Heart left ventricle (tissue), 16 donors: ENCODE results near the gene RAB26. TPM values are rescaled to one million over a fixed set of nuclear protein-coding genes. Genes with fewer than 3 reads are reported as not detected.
A peak's percentile ranks its signal among the peaks of the same experiment; 100 is the strongest.

Experiments
- ATAC-seq, 4 donors: fragments of 200-7000 bp; cut with Tn5 transposase; one replicate each; pipeline ENCODE4 v1.9.1; 2020 to 2022; ENCODE audit warnings: moderate library complexity in 4 of 4, mild to moderate bottlenecking in 3 of 4, moderate number of reproducible peaks in 1 of 4
- DNase-seq, 5 donors: peaks; one replicate each; pipeline ENCODE4 v3.0.0-alpha.2; 2020
- H3K27ac ChIP-seq, 12 donors: fragments of 200-600 bp; sonication (generic) in 4 of 12; one replicate each; pipeline versions ENCODE4 v1.5.0 to v1.8.0; 2016 to 2022; ENCODE audit warnings: mild to moderate bottlenecking in 2 of 12
- H3K27me3 ChIP-seq, 9 donors: fragments of 200-600 bp; sonication (generic) in 2 of 9; one replicate each; pipeline versions ENCODE4 v1.5.1 to v1.8.0; 2016 to 2022; ENCODE audit warnings: mild to moderate bottlenecking in 3 of 9
- H3K36me3 ChIP-seq, 9 donors: fragments of 200-600 bp; sonication (generic) in 2 of 9; one replicate each; pipeline versions ENCODE4 v1.5.0 to v1.8.0; 2018 to 2022; ENCODE audit warnings: mild to moderate bottlenecking in 2 of 9
- H3K4me1 ChIP-seq, 12 donors: fragments of 200-600 bp; sonication (generic) in 4 of 12; one replicate each; pipeline versions ENCODE4 v1.5.0 to v1.8.0; 2016 to 2022; ENCODE audit warnings: mild to moderate bottlenecking in 3 of 12
- H3K4me3 ChIP-seq, 12 donors: fragments of 200-600 bp; sonication (generic) in 4 of 12; one replicate each; pipeline versions ENCODE4 v1.5.0 to v1.8.0; 2017 to 2022; ENCODE audit warnings: mild to moderate bottlenecking in 9 of 12, moderate library complexity in 4 of 12
- H3K9me3 ChIP-seq, 12 donors: fragments of 200-600 bp; sonication (generic) in 4 of 12; one replicate each; pipeline versions ENCODE4 v1.5.0 to v1.8.0; 2016 to 2022; ENCODE audit warnings: mild to moderate bottlenecking in 1 of 12
- CTCF ChIP-seq, 12 donors: fragments of 200-600 bp; sonication (generic) in 4 of 12; IDR thresholded peaks; one replicate each; pipeline versions ENCODE4 v1.5.0 to v1.8.0; 2018 to 2022; ENCODE audit warnings: antibody characterized with exemption in 12 of 12, mild to moderate bottlenecking in 5 of 12
- POLR2A ChIP-seq, 2 donors: fragments of 450-650 bp; IDR thresholded peaks; one replicate each; pipeline ENCODE4 v1.6.1; 2017; ENCODE audit warnings: antibody characterized with exemption in 2 of 2, mild to moderate bottlenecking in 2 of 2, moderate library complexity in 2 of 2
- whole genome bisulfite sequencing, 4 donors: extraction: QIAGEN DNeasy Blood & Tissue Kit in 2 of 4; methylation state at CpG; one replicate each; pipeline versions ENCODE4 v1.1.5 to v1.1.7; 2013 to 2018; 5-methylcytosine and 5-hydroxymethylcytosine counted together
- intact Hi-C, 10 donors: fragments of 100-400 bp; cut with DNase I; formaldehyde crosslinking; loops; one replicate each; pipeline versions ENCODE4 v1.11.1 to v1.14.2; 2022
- polyA plus RNA-seq, 2 donors: library from polyadenylated mRNA; stranded (reverse); fragments of 200-250 nt; gene quantifications; one replicate each; pipeline ENCODE4 v1.2.3, GENCODE V29; 2013
- total RNA-seq, 9 donors: library from RNA; depleted of rRNA in 2 of 9; stranded (reverse); fragments of >200 nt in 2 of 9; fragmentation: NEBNext Ultra II Directional in 3 of 9; extraction: Animal tissue kit (Norgen Biotek cat#: 25700) in 3 of 9; gene quantifications; one replicate each; pipeline versions ENCODE4 v1.1.0 to v1.2.4, GENCODE V29; 2016 to 2023
- donor health status: ischemic (EF 13 %, LVEDD 7.1; RV severe dilation, severe dysfunction).
- donor health status: healthy with polysubstance abuse.
- donor health status: DM: no; HTN: yes; CAD: no.
- donor health status: DM: no; HTN: no; CAD: no.
- donor health status: ischemic (EF 25% LVEDD 6.9; RV normal size, moderate dysfunction).
- donor health status: ischemic (EF 25% LVEDD 5.7; RV mildly dilated, moderate dysfunction).
- donor health status: healthy.
- donor health status: DM: yes; HTN: yes; CAD: no.
- donor health status: ischemic (EF 35%, LVEDD 5.7; RV mildly dilated, moderate dysfunction).
- donor health status: nonischemic (EF 11% LVEDD 7.7; RV severe dilation, severe dysfunction).
- donor health status: DM: yes; HTN: yes; CAD: no.
- donor health status: PGD.
- donor health status: ischemic (EF 29% LVEDD 5.4; RV normal size, mild dysfunction).
- donor health status: nonischemic (EF 23%, LVEDD 6.1; RV moderate dilation, normal function).

The RAB26 gene
- total and polyA plus RNA-seq, 11 donors = 0.28 to 5.0 (median 0.75) TPM

- Histone ChIP-seq H3K4me1 (no peaks in the 10 kb centered on the region), H3K36me3 (peaks cover 0 to 71% (median 55%) of the 10 kb centered on the region in 9 donors), H3K27me3 (no peaks in the 10 kb centered on the region), H3K27ac (no peak overlapping the region), H3K9me3 (no peaks in the 10 kb centered on the region), H3K4me3 (no peak overlapping the region)
- intact Hi-C loops = no loop called here
- WGBS, 4 donors = 92 to 96% (median 94%) methylated on average over 10 of the region's 10 CpGs; no CpG with 5 or more reads in 1 of the 4 donors
- DNase-seq (no peak), ATAC-seq (no peak)
- TF ChIP-seq POLR2A (IDR thresholded peaks at IDR 0.05) (no peak), CTCF (IDR thresholded peaks at IDR 0.05) (no peak)
Measured at GRCh38 chr16:2175454-2175853, 27.0 kb downstream of the RAB26 start.

GRCh38 chr16:2176047-2176446 is 27.6 kb downstream of the RAB26 start:
- DNase-seq = no peak
- Histone ChIP-seq H3K4me1 (no peaks in the 10 kb centered on the region), H3K27me3 (no peaks in the 10 kb centered on the region), H3K4me3 (no peak overlapping the region), H3K27ac (no peak overlapping the region), H3K9me3 (no peaks in the 10 kb centered on the region), H3K36me3 (peaks cover 0 to 68% (median 54%) of the 10 kb centered on the region in 9 donors)
- TF ChIP-seq CTCF (IDR thresholded peaks at IDR 0.05) = no peak
- no peak for TF ChIP-seq POLR2A (IDR thresholded peaks at IDR 0.05)
- ATAC-seq = peak in 1 of 4 donors; percentile 11
- 94 to 96% (median 95%) methylated on average over 9 to 23 of the region's 23 CpGs for WGBS, 4 donors
- intact Hi-C loops = no loop called here

- Histone ChIP-seq H3K27me3 (no peaks in the 10 kb centered on the region), H3K4me3 (no peak overlapping the region), H3K4me1 (no peaks in the 10 kb centered on the region), H3K27ac (no peak overlapping the region), H3K36me3 (peaks cover 0 to 58% (median 45%) of the 10 kb centered on the region in 9 donors), H3K9me3 (no peaks in the 10 kb centered on the region)
- ATAC-seq = no peak
- intact Hi-C loops = no loop called here
- no peak for DNase-seq
- 92 to 96% (median 94%) methylated on average over 18 of the region's 18 CpGs for WGBS, 4 donors
- TF ChIP-seq CTCF (IDR thresholded peaks at IDR 0.05) (no peak), POLR2A (IDR thresholded peaks at IDR 0.05) (no peak)
Measured at GRCh38 chr16:2177101-2177500, 28.7 kb downstream of the RAB26 start.

GRCh38 chr16:2177561-2177960 is 29.1 kb downstream of the RAB26 start:
- Histone ChIP-seq H3K27me3 (no peaks in the 10 kb centered on the region), H3K4me1 (no peaks in the 10 kb centered on the region), H3K4me3 (no peak overlapping the region), H3K36me3 (peaks cover 0 to 53% (median 45%) of the 10 kb centered on the region in 9 donors), H3K9me3 (no peaks in the 10 kb centered on the region), H3K27ac (no peak overlapping the region)
- TF ChIP-seq POLR2A (IDR thresholded peaks at IDR 0.05) (no peak), CTCF (IDR thresholded peaks at IDR 0.05) (no peak)
- intact Hi-C loops = no loop called here
- 95 to 97% (median 96%) methylated on average over 18 to 20 of the region's 20 CpGs for WGBS, 4 donors
- ATAC-seq = no peak
- DNase-seq = no peak
